Stimulated activated CD4-positive, alpha-beta T cell treated with anti-CD3 and anti-CD28 coated beads, Interleukin-12 subunit alpha, Interleukin-12 subunit beta, amount 100 ng/mL, for 4 hours (primary cell): ENCODE results near the gene GPRASP2.
"Not testable (repeated sequence)": the region's sequence is repeated elsewhere in the genome, so short reads cannot be mapped to it uniquely, and the experiment has no call there.

ENCODE experiments used
- DNase-seq: peaks from one replicate; pipeline ENCODE4 v3.0.0-alpha.2; 2020

Gene GPRASP2

GRCh38 chrX:102712216-102712966 is at the start of gene GPRASP2:
Gene GPRASP2 (plus strand): TSS chrX:102712448. CDS start chrX:102714870, 2,422 bp downstream.
- DNase-seq, result no peak

- not testable (repeated sequence) for DNase-seq
These were observed 48.4 kb upstream of the GPRASP2 start for GRCh38 chrX:102663820-102664219.

DNA sequence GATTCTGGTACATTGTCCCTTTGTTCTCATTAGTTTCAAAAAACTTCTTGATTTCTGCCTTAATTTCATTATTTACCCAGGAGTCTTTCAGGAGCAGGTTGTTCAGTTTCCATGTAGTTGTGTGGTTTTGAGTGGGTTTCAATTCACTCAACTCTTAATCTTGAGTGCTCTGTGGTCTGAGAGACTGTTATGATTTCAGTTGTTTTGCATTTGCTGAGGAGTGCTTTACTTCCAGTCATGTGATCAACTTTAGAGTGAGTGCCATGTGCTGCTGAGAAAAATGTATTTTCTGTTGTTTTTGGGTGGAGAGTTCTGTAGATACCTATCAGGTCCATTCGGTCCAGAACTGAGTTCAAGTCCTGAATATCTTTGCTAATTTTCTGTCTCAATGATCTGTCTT is 45.2 kb upstream of the GPRASP2 start:
- DNase-seq, result not testable (repeated sequence)

- no peak for DNase-seq
These were observed 42.7 kb upstream of the GPRASP2 start for GRCh38 chrX:102669526-102669925.

DNA sequence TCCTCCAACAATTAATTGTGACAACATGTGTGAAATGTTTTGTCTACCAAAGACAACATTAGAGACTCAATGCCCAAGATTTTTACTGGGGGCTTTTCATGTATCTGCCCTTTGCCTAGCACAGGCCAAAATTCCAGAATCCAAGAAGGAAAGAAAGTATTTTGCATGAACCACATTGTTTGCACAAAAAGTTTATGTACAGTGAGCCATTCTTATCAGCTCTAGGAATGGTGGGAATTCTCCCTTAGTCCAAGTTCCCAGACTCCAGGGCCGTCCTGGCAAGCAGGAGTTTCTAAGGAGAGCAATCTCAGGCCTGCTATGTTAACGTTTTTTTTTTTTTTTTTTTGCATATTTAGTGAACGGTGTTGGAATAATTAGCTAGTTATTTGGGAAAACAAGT is 39.4 kb upstream of the GPRASP2 start:
- DNase-seq, result no peak

GRCh38 chrX:102677479-102677878 is 34.8 kb upstream of the GPRASP2 start:
- not testable (repeated sequence) for DNase-seq

DNA sequence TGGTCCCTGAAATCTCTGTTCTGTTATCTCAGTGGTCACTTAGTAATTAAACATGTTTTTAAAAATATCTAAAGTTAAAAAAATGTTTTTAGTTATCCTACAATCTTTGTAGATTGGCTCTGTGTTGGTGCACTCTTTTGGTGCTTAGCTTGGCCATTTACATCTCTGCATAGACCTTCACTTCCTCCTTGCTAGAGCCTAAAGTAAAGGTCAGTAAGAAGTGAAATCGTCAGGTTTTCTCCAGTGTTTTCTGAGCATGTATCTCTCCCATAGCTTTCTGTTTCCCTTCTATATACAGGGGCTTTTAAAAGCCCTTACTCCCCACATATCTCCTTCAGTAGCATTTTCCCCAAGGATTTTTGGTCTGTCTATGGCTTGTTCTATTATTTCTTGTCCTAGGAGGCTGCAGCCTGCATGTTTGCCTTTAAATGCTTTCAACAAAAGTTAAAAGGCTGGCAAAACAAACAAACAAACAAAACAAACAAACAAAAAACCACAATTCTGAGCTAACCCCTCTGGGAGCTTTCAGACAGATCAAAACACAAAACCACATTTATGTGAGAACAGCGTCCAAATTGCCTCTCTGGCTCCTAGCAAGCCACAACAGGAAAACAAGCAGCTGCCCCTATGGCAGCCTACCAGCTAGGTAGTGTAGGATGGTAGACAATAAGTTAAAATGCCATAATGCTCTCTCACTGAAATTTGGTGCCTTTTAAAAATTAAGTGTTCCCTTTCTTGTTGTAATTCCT is 27.3 kb upstream of the GPRASP2 start:
- DNase-seq, result no peak

- DNase-seq, result no peak
These were observed 17.5 kb upstream of the GPRASP2 start for GRCh38 chrX:102694749-102695148.

- no peak for DNase-seq
These were observed 15.9 kb upstream of the GPRASP2 start for GRCh38 chrX:102696306-102696705.

GRCh38 chrX:102697494-102697893 is 14.8 kb upstream of the GPRASP2 start:
- no peak for DNase-seq

DNA sequence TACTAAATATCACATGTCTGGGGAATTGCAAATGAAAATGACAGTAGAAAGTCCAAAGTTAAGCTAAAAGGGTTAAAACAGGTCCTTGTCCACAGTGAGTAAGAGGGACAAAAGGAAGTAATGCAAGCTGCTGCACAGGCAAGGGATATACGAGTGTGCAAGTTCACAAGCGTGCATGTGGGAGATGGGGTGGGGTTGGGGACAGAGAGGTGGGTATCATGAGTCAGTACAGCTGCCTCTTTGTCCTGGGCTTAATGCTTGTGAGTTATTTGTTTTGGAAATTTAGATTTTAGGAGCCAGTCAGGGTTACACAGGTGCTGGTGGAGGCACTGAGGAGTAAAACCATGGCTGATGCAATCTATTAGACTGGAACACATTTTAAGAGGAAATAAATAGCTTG is 3.3 kb upstream of the GPRASP2 start:
- DNase-seq, result no peak

DNA sequence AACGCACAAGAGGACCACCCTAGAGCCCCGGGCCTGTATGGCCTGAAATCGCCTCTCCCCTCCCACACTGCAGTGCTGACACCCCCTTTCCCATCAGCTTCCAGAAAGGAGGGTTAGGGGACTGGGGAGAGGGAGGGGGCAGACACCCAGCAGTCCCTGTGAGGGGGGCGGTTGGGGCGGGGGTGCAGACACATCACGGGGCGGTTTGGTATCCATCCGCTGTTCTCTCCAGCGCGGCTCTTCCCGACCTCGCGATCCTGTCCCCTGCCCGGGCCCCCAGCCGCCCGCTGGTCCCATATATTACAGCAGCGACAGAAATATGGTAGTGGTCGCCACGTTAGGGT is 404 bp upstream of the GPRASP2 start:
- DNase-seq, result no peak

GRCh38 chrX:102712981-102713625 is 855 bp downstream of the GPRASP2 start:
- DNase-seq, result no peak

DNA sequence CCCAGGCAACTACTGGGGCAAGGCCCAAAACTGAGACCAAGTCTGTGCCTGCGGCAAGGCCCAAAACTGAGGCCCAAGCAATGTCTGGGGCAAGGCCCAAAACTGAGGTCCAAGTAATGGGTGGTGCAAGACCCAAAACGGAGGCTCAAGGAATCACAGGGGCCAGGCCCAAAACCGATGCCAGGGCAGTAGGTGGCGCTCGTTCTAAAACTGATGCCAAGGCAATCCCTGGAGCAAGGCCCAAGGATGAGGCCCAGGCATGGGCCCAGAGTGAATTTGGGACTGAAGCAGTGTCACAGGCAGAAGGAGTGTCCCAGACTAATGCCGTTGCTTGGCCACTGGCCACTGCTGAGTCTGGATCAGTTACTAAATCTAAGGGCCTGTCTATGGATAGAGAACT is 2.7 kb downstream of the GPRASP2 start:
- no peak for DNase-seq

DNA sequence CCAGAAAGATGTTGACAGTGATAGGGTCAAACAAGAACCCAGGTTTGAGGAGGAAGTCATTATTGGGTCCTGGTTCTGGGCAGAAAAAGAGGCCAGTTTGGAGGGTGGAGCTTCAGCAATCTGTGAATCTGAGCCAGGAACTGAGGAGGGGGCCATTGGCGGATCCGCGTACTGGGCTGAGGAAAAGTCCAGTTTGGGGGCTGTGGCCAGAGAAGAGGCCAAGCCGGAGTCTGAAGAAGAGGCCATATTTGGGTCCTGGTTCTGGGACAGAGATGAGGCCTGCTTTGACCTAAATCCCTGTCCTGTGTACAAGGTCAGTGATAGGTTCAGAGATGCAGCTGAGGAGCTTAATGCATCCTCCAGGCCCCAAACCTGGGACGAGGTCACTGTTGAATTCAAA is 3.7 kb downstream of the GPRASP2 start:
- no peak for DNase-seq

GRCh38 chrX:102720237-102721168 is 8.3 kb downstream of the GPRASP2 start, which contains the start of gene GPRASP3:
Gene GPRASP3 (plus strand): TSS chrX:102720743. CDS start chrX:102748996, 28,253 bp downstream.
- DNase-seq, result peak; percentile 65

- not testable (repeated sequence) for DNase-seq
These were observed 8.9 kb downstream of the GPRASP2 start for GRCh38 chrX:102721169-102721506.

DNA sequence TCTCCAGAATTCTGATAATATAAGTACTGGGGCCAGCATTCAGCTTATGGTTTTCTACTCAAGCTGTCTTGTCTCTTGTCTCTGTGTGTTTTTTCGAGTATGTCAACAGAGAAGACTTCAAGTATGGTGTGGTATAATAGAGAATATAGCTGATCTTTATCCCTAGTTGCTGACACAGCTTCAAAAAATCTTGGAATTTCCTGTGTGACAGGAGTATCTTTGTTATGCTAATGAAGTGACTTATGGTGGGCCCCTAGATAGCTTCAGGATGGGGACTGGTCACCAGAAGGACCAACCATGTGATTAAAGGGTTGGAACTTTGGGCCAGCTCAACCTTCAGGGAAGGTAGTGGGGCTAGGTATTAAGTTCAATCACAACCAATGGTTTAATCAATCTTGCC is 11.2 kb downstream of the GPRASP2 start:
- DNase-seq, result no peak

- DNase-seq, result no peak
These were observed 15.5 kb downstream of the GPRASP2 start for GRCh38 chrX:102727761-102728160.

GRCh38 chrX:102728646-102729045 is 16.4 kb downstream of the GPRASP2 start:
- no peak for DNase-seq

GRCh38 chrX:102739657-102740056 is 27.4 kb downstream of the GPRASP2 start:
- DNase-seq, result no peak

DNA sequence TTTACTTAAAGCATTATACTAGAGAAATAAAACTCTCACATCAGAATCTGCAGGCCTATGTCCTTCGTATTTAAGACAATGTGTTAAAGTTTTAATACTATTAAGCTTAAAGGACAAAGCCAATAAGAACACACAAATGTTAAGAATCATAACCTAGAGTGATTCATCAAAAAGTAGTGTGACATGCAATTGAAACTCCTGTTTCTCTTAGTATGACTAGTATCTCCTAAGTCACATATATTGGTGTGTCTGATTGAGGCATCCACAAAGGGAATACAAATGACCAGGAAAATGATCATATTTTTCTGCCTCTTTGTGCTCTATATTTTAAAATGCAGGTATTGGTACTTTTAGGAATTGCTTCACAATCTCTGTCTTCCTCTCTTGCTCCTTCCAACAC is 32.1 kb downstream of the GPRASP2 start:
- DNase-seq, result no peak

DNA sequence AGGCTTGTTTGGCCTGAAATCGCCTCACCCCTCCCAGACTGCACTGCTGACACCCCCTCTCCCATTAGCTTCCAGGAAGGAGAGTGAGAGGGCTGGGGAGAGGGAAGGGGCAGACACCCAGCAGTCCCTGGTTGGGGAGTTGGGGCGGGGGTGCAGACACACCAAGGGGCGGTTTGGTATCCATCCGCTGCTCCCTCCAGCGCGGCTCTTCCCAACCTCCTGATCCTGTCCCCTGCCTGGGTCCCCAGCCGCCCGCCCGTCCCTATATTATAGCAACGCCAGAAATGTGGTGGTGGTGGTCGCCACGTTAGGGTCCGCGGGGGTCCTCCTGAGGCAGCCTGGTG is 33.2 kb downstream of the GPRASP2 start:
- no peak for DNase-seq
